Muscle layer of duodenum (tissue), 2 donors: Measurements from ENCODE around the gene NUDT7.

ENCODE experiments used
- H3K27ac ChIP-seq: one replicate; pipeline ENCODE4 v1.7.0; 2013; ENCODE audit warnings: mild to moderate bottlenecking, low read length
- H3K27me3 ChIP-seq: one replicate; pipeline ENCODE4 v1.7.0; 2013; ENCODE audit warnings: low read depth, mild to moderate bottlenecking, control low read depth, low read length
- H3K36me3 ChIP-seq, 2 donors: one replicate each; pipeline ENCODE4 v1.7.0; 2013; ENCODE audit warnings: low read length in 2 of 2, control low read depth in 1 of 2, mild to moderate bottlenecking in 1 of 2; ENCODE audit not compliant: insufficient read depth in 2 of 2, control insufficient read depth in 1 of 2
- H3K4me1 ChIP-seq, 2 donors: one replicate each; pipeline ENCODE4 v1.7.0; 2013; ENCODE audit warnings: low read length in 2 of 2, mild to moderate bottlenecking in 2 of 2, control low read depth in 1 of 2, moderate library complexity in 1 of 2; ENCODE audit not compliant: insufficient read depth in 2 of 2, control insufficient read depth in 1 of 2
- H3K4me3 ChIP-seq, 2 donors: one replicate each; pipeline ENCODE4 v1.7.0; 2013; ENCODE audit warnings: low read length in 2 of 2, low read depth in 1 of 2, mild to moderate bottlenecking in 1 of 2
- H3K9me3 ChIP-seq, 2 donors: one replicate each; pipeline ENCODE4 v1.7.0; 2013; ENCODE audit warnings: low read length in 2 of 2, control low read depth in 1 of 2, mild to moderate bottlenecking in 1 of 2; ENCODE audit not compliant: control insufficient read depth in 1 of 2
- donor health status: healthy.

Gene NUDT7

DNA sequence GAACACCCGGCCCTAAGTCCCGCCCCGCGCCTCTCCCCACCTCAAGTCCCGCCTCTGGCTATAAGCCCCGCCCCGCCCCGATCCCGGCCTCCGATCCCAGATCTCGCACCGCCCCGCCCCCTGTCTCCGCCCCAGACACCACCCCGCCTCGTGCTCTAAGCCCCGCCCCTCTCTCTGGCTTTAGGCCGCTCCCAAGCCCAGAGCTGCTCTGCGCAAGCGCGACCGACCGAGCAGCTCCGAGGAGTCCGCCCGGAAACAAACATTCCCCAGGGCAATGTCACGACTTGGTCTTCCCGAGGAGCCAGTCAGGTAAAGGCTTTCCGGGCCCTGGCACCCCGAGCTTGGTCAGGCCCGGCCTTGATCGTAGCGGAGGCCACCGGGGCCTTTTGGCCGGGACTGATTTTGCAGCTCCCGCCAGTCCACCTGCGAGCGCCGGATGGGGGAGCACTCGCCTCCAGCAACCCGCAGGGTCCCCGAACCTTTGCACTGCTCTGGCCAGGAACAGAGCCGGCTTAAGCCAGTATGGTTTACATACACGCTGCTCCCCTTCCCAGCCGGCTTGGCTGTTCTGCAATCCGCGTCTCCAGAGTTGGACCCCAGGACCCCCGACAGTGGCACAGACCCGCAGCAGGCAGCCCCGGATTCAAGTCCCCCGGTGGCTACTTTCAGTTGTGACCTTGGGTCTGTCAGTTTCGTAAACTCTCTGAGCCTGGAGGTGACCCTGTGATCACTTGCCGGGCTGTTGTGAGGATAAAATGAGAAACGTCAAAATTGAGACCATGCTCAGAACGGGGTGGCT, at the start of gene NUDT7:
TSS of gene NUDT7 (plus strand) at position 206 of the 799 bp plus-strand sequence. CDS start at position 275, 69 bp downstream.
- peak within 1 kb of the TSS; percentile 84 for H3K4me3 ChIP-seq

DNA sequence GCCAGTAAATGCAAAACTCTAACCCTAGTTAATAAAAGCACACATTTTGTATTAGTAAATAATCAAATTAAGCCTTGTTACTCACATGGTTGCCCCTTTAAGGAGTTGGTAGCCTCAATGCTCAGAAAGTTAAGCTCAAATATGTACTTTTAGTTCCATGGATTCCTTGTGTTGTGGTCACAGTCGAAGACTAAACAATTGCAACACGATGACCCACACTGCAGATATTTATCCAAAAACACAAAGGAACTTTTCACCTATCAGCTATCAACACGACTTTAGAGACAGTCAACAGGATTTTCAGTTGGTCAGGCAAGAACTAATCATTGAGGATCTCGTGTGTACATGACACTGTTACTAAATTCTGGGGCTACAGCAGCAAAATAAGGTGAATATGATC, 47.4 kb upstream of the NUDT7 start:
- no peaks in the 10 kb centered on the region for H3K9me3 ChIP-seq

More for the DNA sequence above, at the start of gene NUDT7:
- Histone ChIP-seq H3K27ac (peak within 1 kb of the TSS; percentile 82), H3K9me3 (no peaks in the 10 kb centered on the region), H3K27me3 (no peaks in the 10 kb centered on the region), H3K4me1 (peaks cover 0 to 7% of the 10 kb centered on the region in 2 donors), H3K36me3 (peaks cover 0 to 3% of the 10 kb centered on the region in 2 donors)

GRCh38 chr16:77675464-77676324, 46.6 kb upstream of the NUDT7 start:
- no peaks in the 10 kb centered on the region for H3K27me3 ChIP-seq
- H3K9me3 ChIP-seq: no peaks in the 10 kb centered on the region
- no peak overlapping the region for H3K4me3 ChIP-seq
- H3K27ac ChIP-seq: no peak overlapping the region
- no peaks in the 10 kb centered on the region for H3K4me1 ChIP-seq
- H3K36me3 ChIP-seq: no peaks in the 10 kb centered on the region

More for the DNA sequence above, 47.4 kb upstream of the NUDT7 start:
- no peaks in the 10 kb centered on the region for H3K27me3 ChIP-seq
- H3K27ac ChIP-seq: no peak overlapping the region
- H3K4me3 ChIP-seq: no peak overlapping the region
- no peaks in the 10 kb centered on the region for H3K4me1 ChIP-seq
- H3K36me3 ChIP-seq: no peaks in the 10 kb centered on the region

- H3K36me3 ChIP-seq: no peaks in the 10 kb centered on the region
- no peaks in the 10 kb centered on the region for H3K27me3 ChIP-seq
- H3K27ac ChIP-seq: no peak overlapping the region
- no peaks in the 10 kb centered on the region for H3K9me3 ChIP-seq
- no peaks in the 10 kb centered on the region for H3K4me1 ChIP-seq
- no peak overlapping the region for H3K4me3 ChIP-seq
Measured at GRCh38 chr16:77677129-77677528, 45.2 kb upstream of the NUDT7 start.

GRCh38 chr16:77679391-77679790, 42.9 kb upstream of the NUDT7 start:
- Histone ChIP-seq H3K4me3 (no peak overlapping the region), H3K27ac (no peak overlapping the region), H3K36me3 (no peaks in the 10 kb centered on the region), H3K9me3 (no peaks in the 10 kb centered on the region), H3K4me1 (no peaks in the 10 kb centered on the region), H3K27me3 (no peaks in the 10 kb centered on the region)

DNA sequence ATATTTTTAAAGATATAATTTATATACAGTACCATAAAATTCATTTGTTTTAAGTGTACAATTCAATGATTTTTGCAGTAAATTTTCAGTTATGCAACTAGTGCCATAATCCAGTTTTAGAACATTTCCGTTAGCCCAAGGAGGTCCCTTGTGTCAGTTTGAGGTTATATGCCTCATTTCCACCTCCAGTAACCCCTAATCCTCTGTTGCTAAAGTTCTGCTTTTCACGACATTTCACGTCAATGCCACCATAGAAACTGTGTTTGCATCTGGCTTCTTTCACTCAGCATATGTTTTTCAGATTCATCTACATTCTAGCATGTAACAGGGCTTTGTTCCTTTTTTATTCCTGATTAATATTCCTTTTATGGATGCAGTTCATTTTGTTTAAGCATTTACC, 42.4 kb upstream of the NUDT7 start:
- Histone ChIP-seq H3K4me1 (no peaks in the 10 kb centered on the region), H3K27me3 (no peaks in the 10 kb centered on the region), H3K36me3 (no peaks in the 10 kb centered on the region), H3K27ac (no peak overlapping the region), H3K9me3 (no peaks in the 10 kb centered on the region), H3K4me3 (no peak overlapping the region)

GRCh38 chr16:77680496-77680895, 41.8 kb upstream of the NUDT7 start:
- Histone ChIP-seq H3K27ac (no peak overlapping the region), H3K4me3 (no peak overlapping the region), H3K36me3 (no peaks in the 10 kb centered on the region), H3K4me1 (no peaks in the 10 kb centered on the region), H3K27me3 (no peaks in the 10 kb centered on the region), H3K9me3 (no peaks in the 10 kb centered on the region)

DNA sequence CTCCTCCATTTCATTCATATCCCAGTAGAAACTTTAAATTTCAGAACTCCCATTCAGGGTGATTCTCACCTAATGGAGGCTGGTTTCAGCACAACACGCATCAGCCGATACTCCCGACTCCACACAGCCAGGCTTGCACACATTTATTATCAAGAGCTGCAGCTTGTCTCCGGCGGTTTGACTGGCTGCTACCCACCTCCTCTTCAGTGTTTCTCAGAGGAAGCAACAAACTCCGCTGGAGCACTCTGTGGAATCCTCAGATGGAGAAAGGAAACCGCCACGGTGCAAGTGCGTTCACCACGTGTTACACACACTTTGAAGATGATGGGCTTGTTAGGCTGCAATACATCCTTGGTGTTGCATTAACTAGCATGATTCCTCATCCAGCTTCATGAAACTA, 39.7 kb upstream of the NUDT7 start:
- no peak overlapping the region for H3K27ac ChIP-seq
- no peak overlapping the region for H3K4me3 ChIP-seq
- H3K4me1 ChIP-seq: no peaks in the 10 kb centered on the region
- no peaks in the 10 kb centered on the region for H3K36me3 ChIP-seq
- H3K9me3 ChIP-seq: no peaks in the 10 kb centered on the region
- no peaks in the 10 kb centered on the region for H3K27me3 ChIP-seq

DNA sequence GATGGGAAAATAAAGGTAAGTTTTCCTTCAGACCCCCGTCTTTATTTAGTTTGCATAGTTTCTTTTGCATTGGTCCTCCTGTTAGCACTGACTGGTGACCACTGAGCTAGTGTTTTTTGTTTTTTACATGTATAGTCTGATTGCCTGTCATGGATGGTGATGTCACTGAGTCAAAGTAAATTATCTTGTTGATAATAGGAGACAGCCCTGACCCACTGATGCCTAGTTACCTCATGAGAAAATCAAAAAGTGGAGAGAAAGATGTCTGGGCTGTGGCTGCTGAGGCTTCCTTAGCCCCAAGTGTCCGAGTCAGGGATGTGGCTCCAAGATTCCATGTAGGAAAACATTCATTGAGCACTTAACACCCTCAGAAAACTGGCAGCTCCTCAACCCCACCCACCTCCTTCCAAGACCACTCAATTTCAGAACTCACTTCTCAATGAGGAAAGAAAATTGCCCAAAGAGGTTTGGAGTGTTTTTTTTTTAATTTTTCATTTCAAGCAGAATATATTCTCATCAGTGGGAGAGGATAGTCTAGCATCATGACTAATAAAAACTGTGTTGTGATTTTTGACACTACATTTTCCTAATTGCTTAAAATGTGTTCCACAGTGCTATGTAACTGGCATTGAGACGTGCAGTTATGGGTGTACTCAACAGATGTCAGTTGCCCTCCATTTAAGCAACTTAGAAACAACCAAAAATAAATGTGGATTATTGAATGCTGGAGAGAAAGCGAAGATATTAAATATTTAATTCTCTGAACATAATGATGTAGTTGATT, 38.7 kb upstream of the NUDT7 start:
- Histone ChIP-seq H3K36me3 (no peaks in the 10 kb centered on the region), H3K4me1 (no peaks in the 10 kb centered on the region), H3K27me3 (no peaks in the 10 kb centered on the region), H3K27ac (no peak overlapping the region), H3K9me3 (no peaks in the 10 kb centered on the region), H3K4me3 (no peak overlapping the region)

- H3K27me3 ChIP-seq: no peaks in the 10 kb centered on the region
- H3K9me3 ChIP-seq: no peaks in the 10 kb centered on the region
- no peak overlapping the region for H3K27ac ChIP-seq
- H3K4me3 ChIP-seq: no peak overlapping the region
- H3K4me1 ChIP-seq: no peaks in the 10 kb centered on the region
- no peaks in the 10 kb centered on the region for H3K36me3 ChIP-seq
Measured at GRCh38 chr16:77684181-77684526, 38.2 kb upstream of the NUDT7 start.

GRCh38 chr16:77686385-77686784, 35.9 kb upstream of the NUDT7 start:
- Histone ChIP-seq H3K4me3 (no peak overlapping the region), H3K27me3 (no peaks in the 10 kb centered on the region), H3K4me1 (no peaks in the 10 kb centered on the region), H3K36me3 (no peaks in the 10 kb centered on the region), H3K9me3 (no peaks in the 10 kb centered on the region), H3K27ac (no peak overlapping the region)
